ENCODE results near the gene HMGN4.

HMGN4 gene

DNA sequence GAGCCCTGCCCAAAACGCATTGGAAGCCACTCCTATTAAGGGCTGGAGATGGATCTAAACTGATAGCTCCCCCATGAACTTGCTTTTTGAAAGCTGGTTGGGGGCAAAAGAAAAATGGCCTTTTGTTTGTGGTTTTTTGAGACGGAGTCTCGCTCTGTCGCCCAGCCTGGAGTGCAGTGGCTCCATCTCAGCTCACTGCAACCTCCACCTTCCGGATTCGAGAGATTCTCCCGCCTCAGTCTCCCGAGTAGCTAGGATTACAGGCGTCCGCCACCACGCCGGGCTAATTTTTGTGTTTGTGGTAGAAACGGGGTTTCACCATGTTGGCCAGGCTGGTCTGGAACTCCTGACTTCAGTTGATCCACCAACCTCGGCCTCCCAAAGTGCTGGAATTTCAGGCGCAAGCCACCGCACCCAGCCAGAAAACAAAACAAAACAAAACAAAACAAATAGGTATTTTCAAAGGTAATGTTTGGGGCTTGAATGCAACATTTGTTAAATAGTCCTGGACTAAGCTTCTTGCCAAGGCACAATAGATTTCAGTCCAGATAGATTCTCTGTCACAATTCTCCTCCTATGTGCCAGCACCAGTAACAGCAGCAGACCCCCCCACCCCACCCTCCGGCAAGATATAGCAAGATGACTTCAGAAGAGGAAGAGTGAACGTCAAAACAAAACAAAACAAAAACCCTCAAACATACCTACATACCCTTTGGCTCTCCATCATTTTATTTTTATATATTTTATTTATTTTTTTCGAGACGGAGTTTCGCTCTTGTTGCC is 32.1 kb downstream of the HMGN4 start:
- no peak overlapping the region; the same call in 1 of the 2 replicates for H3K9ac ChIP-seq (ENCODE audit: low read depth, low read length)
- H3K4me1 ChIP-seq (ENCODE audit: insufficient read depth, low read length), result no peaks in the 10 kb centered on the region
- H3K36me3 ChIP-seq (ENCODE audit: insufficient read depth, low read length), result no peaks in the 10 kb centered on the region
- no peaks in the 10 kb centered on the region for H3K9me3 ChIP-seq (ENCODE audit: control insufficient read depth, insufficient read depth, low read length)

- H3K36me3 ChIP-seq (ENCODE audit: insufficient read depth, low read length), result no peaks in the 10 kb centered on the region
- no peaks in the 10 kb centered on the region for H3K9me3 ChIP-seq (ENCODE audit: control insufficient read depth, insufficient read depth, low read length)
- H3K4me1 ChIP-seq (ENCODE audit: insufficient read depth, low read length), result no peaks in the 10 kb centered on the region
- H3K9ac ChIP-seq (ENCODE audit: low read depth, low read length), result peak overlapping the region; percentile 91
Observed at GRCh38 chr6:26571592-26572296, 33.6 kb downstream of the HMGN4 start.

- Histone ChIP-seq H3K4me1 (ENCODE audit: insufficient read depth, low read length) (no peaks in the 10 kb centered on the region), H3K36me3 (ENCODE audit: insufficient read depth, low read length) (no peaks in the 10 kb centered on the region), H3K9ac (ENCODE audit: low read depth, low read length) (peak overlapping the region; percentile 24; the same call in 1 of the 2 replicates), H3K9me3 (ENCODE audit: control insufficient read depth, insufficient read depth, low read length) (no peaks in the 10 kb centered on the region)
Observed at GRCh38 chr6:26575494-26575939, 37.4 kb downstream of the HMGN4 start.

GRCh38 chr6:26576407-26576843 is 38.3 kb downstream of the HMGN4 start:
- Histone ChIP-seq H3K9ac (ENCODE audit: low read depth, low read length) (peak overlapping the region; percentile 95; the same call in 1 of the 2 replicates), H3K36me3 (ENCODE audit: insufficient read depth, low read length) (no peaks in the 10 kb centered on the region), H3K4me1 (ENCODE audit: insufficient read depth, low read length) (no peaks in the 10 kb centered on the region), H3K9me3 (ENCODE audit: control insufficient read depth, insufficient read depth, low read length) (no peaks in the 10 kb centered on the region)

DNA sequence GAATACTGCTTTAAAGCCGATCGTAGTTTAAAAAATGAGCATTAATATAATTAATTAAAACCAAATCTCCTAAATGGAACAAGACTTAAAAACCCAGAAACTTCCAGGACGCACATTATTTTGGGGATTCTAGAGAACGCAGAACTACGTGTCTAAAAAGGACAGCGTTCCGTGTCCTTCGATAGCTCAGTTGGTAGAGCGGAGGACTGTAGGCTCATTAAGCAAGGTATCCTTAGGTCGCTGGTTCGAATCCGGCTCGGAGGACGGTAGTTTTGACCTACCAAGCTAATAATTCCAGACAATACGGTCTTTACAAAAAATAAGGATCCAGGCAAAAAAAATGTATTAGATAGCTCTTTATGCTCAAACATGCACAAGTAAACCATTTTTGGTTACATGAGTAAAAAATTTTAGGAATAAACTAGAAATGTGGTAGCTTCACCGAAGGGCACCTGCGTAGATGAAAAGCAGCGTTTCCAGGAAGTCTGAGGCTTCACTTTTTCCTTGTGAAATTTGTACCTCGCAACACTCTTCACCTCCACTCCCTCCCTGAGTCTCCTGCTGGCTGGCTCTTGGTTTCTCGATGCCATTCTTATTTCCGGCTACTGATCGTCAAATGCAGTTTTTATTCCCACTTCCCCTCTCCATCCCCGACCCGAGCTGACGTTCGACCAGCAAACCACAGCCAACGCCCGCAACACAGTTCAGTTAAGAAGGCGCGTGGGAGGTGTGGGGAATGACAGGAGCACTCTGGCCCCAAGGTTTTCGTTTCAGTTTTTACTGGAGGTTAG is 39.0 kb downstream of the HMGN4 start:
- Histone ChIP-seq H3K9me3 (ENCODE audit: control insufficient read depth, insufficient read depth, low read length) (no peaks in the 10 kb centered on the region), H3K36me3 (ENCODE audit: insufficient read depth, low read length) (no peaks in the 10 kb centered on the region), H3K9ac (ENCODE audit: low read depth, low read length) (peak overlapping the region; percentile 95), H3K4me1 (ENCODE audit: insufficient read depth, low read length) (no peaks in the 10 kb centered on the region)

GRCh38 chr6:26577720-26578072 is 39.5 kb downstream of the HMGN4 start:
- Histone ChIP-seq H3K9me3 (ENCODE audit: control insufficient read depth, insufficient read depth, low read length) (no peaks in the 10 kb centered on the region), H3K36me3 (ENCODE audit: insufficient read depth, low read length) (no peaks in the 10 kb centered on the region), H3K9ac (ENCODE audit: low read depth, low read length) (peak overlapping the region; percentile 95), H3K4me1 (ENCODE audit: insufficient read depth, low read length) (no peaks in the 10 kb centered on the region)

GRCh38 chr6:26578279-26578678 is 40.1 kb downstream of the HMGN4 start:
- Histone ChIP-seq H3K36me3 (ENCODE audit: insufficient read depth, low read length) (no peaks in the 10 kb centered on the region), H3K9ac (ENCODE audit: low read depth, low read length) (no peak overlapping the region; the same call in 1 of the 2 replicates), H3K9me3 (ENCODE audit: control insufficient read depth, insufficient read depth, low read length) (no peaks in the 10 kb centered on the region), H3K4me1 (ENCODE audit: insufficient read depth, low read length) (no peaks in the 10 kb centered on the region)

GRCh38 chr6:26578741-26579140 is 40.6 kb downstream of the HMGN4 start:
- no peak overlapping the region for H3K9ac ChIP-seq (ENCODE audit: low read depth, low read length)
- no peaks in the 10 kb centered on the region for H3K4me1 ChIP-seq (ENCODE audit: insufficient read depth, low read length)
- H3K9me3 ChIP-seq (ENCODE audit: control insufficient read depth, insufficient read depth, low read length), result no peaks in the 10 kb centered on the region
- no peaks in the 10 kb centered on the region for H3K36me3 ChIP-seq (ENCODE audit: insufficient read depth, low read length)

- Histone ChIP-seq H3K9ac (ENCODE audit: low read depth, low read length) (no peak overlapping the region), H3K9me3 (ENCODE audit: control insufficient read depth, insufficient read depth, low read length) (no peaks in the 10 kb centered on the region), H3K4me1 (ENCODE audit: insufficient read depth, low read length) (no peaks in the 10 kb centered on the region), H3K36me3 (ENCODE audit: insufficient read depth, low read length) (no peaks in the 10 kb centered on the region)
Observed at GRCh38 chr6:26581164-26581915, 43.2 kb downstream of the HMGN4 start.

DNA sequence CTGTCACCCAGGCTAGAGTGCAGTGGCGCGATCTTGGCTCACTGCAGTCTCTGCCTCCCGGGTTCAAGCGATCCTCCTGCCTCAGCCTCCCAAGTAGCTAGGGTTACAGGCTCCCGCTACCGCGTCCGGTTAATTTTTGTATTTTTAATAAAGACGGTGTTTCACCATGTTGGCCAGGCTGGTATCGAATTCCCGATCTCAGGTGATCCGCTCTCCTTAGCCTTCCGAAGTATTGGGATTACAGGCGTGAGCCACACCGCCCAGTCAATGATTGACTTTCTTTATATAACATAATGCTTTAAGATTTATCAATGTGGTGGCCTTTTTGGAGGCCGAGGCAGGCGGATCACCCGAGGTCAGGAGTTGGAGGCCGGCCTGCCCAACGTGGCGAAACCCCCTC is 50.8 kb downstream of the HMGN4 start:
- no peaks in the 10 kb centered on the region for H3K4me1 ChIP-seq (ENCODE audit: insufficient read depth, low read length)
- no peak overlapping the region for H3K9ac ChIP-seq (ENCODE audit: low read depth, low read length)
- no peaks in the 10 kb centered on the region for H3K36me3 ChIP-seq (ENCODE audit: insufficient read depth, low read length)
- H3K9me3 ChIP-seq (ENCODE audit: control insufficient read depth, insufficient read depth, low read length), result no peaks in the 10 kb centered on the region

GRCh38 chr6:26592649-26593048 is 54.5 kb downstream of the HMGN4 start:
- Histone ChIP-seq H3K9ac (ENCODE audit: low read depth, low read length) (no peak overlapping the region), H3K9me3 (ENCODE audit: control insufficient read depth, insufficient read depth, low read length) (no peaks in the 10 kb centered on the region), H3K4me1 (ENCODE audit: insufficient read depth, low read length) (no peaks in the 10 kb centered on the region), H3K36me3 (ENCODE audit: insufficient read depth, low read length) (no peaks in the 10 kb centered on the region)

- H3K9me3 ChIP-seq (ENCODE audit: control insufficient read depth, insufficient read depth, low read length), result no peaks in the 10 kb centered on the region
- no peaks in the 10 kb centered on the region; the same call in 1 of the 2 replicates for H3K4me1 ChIP-seq (ENCODE audit: insufficient read depth, low read length)
- no peaks in the 10 kb centered on the region for H3K36me3 ChIP-seq (ENCODE audit: insufficient read depth, low read length)
- peak overlapping the region; percentile 94 for H3K9ac ChIP-seq (ENCODE audit: low read depth, low read length)
Observed at GRCh38 chr6:26593278-26594130, 55.3 kb downstream of the HMGN4 start.

GRCh38 chr6:26594131-26594498 is 55.9 kb downstream of the HMGN4 start:
- H3K4me1 ChIP-seq (ENCODE audit: insufficient read depth, low read length), result no peaks in the 10 kb centered on the region; the same call in 1 of the 2 replicates
- peak overlapping the region; percentile 94 for H3K9ac ChIP-seq (ENCODE audit: low read depth, low read length)
- H3K9me3 ChIP-seq (ENCODE audit: control insufficient read depth, insufficient read depth, low read length), result no peaks in the 10 kb centered on the region
- no peaks in the 10 kb centered on the region for H3K36me3 ChIP-seq (ENCODE audit: insufficient read depth, low read length)
